GM20000 (cell line): ENCODE measurements around the gene FN1.

Experiments used
- DNase-seq: peaks from one replicate; pipeline ENCODE4 v3.0.0; 2012; ENCODE audit warnings: low spot score
- CTCF ChIP-seq: IDR thresholded peaks from 2 replicates; pipeline ENCODE4 v1.5.1; 2012; ENCODE audit warnings: mild to moderate bottlenecking, control low read depth; ENCODE audit errors: extremely low read depth, missing control alignments

FN1 gene

DNA sequence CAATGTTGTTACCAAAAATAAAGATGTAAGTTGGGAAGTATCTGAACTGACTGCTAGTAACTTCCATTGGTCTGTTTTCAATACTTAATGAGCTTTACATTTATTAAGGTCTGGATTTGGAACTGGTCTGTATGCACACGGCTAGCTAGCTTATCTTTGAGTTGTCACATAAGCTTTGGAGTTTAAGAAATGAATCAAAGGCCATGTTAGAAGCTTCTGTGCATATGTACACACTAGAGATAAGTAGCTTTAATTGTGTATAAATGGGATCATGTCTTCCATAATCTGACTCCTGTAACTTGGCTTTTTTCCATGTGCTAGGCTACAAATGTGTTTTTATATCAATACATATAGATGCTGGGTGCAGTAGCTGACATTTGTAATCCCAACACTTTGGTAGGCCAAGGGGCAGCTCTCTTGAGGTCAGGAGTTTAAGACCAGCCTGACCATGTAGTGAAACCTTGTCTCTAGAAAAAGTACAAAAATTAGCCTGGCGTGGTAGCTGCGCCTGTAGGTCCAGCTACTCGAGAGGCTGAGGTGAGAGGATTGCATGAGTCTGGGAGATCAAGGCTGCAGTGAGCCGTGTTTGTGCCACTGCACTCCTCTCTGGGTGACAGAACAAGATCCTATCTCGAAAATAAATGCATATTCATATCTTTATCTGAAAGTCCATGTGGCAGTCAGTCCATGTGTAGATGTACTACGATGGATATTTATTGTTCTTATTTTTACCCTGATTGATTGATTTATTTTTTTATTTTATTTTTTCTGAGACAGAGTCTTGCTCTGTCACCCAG lies 96.8 kb downstream of the FN1 start:
- DNase-seq: no peak
- no peak for TF ChIP-seq CTCF

GRCh38 chr2:215332872-215333595 lies 102.8 kb downstream of the FN1 start:
- no peak for TF ChIP-seq CTCF

DNA sequence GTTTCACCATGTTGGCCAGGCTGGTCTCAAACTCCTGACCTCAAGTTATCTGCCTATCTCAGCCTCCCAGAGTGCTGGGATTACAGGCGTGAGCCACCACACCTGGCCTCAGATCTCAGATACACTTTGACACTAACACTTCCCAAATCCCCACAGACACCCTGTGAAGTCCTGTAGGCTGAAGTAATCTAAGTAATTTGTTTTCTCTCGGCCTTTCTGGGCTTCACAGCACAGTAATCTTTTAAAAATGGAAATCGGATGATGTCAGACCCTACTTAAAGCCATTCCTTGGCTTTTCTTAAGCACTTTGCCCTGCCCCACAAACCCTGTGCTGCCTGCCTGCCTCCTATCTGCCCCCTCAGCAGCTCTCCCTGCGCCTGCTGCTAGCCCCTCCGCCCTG lies 107.8 kb downstream of the FN1 start:
- TF ChIP-seq CTCF: no peak
- no peak for DNase-seq

More at GRCh38 chr2:215332872-215333595, 102.8 kb downstream of the FN1 start:
- DNase-seq: no peak

- no peak for DNase-seq
- no peak for TF ChIP-seq CTCF
These were observed 111.1 kb downstream of the FN1 start for GRCh38 chr2:215324811-215325210.

DNA sequence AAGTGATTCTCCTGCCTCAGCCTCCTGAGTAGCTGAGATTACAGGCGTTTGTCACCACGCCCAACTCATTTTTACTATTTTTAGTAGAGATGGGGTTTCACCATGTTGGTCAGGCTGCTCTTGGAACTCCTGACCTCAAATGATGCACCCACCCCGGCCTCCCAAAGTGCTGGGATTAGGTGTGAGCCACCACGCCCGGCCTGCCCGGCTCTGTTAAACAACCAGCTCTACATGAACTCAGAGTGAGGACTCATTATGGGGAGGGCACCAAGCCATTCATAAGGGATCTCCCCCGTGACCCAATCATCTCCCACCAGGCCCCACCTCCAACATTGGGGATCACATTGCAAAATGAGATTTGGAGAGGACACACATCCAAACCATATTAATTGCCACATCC lies 115.2 kb downstream of the FN1 start:
- no peak for DNase-seq
- TF ChIP-seq CTCF: no peak

- TF ChIP-seq CTCF: no peak
These were observed 115.8 kb downstream of the FN1 start for GRCh38 chr2:215320102-215320501.

GRCh38 chr2:215319500-215319899 lies 116.4 kb downstream of the FN1 start:
- DNase-seq: no peak
- TF ChIP-seq CTCF: no peak

More at GRCh38 chr2:215320102-215320501, 115.8 kb downstream of the FN1 start:
- DNase-seq: no peak
